HCT116 (cell line): ENCODE data around the gene LBHD1.

Source experiments
- ATF3 ChIP-seq: IDR thresholded peaks from 2 replicates; pipeline ENCODE4 v1.6.1; 2012
- CTCF ChIP-seq, 3 experiments: fragments of 200-600 bp in 1 of 3; sonication (generic) in 1 of 3; IDR thresholded peaks in 2 of 3; conservative IDR thresholded peaks in 1 of 3; 2 replicates each; pipeline ENCODE4 v1.5.1; 2012 to 2017; ENCODE audit warnings: low read depth in 2 of 3, low read length in 2 of 3, antibody characterized with exemption in 1 of 3, borderline replicate concordance in 1 of 3, control low read depth in 1 of 3, mild to moderate bottlenecking in 1 of 3, mixed read lengths in 1 of 3, mixed run types in 1 of 3, moderate library complexity in 1 of 3; ENCODE audit not compliant: insufficient read depth in 1 of 3
- EZH2 ChIP-seq: fragments of 200-600 bp; sonication (generic); IDR thresholded peaks from 2 replicates; pipeline ENCODE4 v1.6.1; 2017; ENCODE audit warnings: antibody characterized with exemption, mixed run types
- EZH2phosphoT487 ChIP-seq: fragments of 200-600 bp; IDR thresholded peaks from 2 replicates; pipeline ENCODE4 v1.6.1; 2018; ENCODE audit warnings: antibody characterized with exemption, borderline replicate concordance
- JUND ChIP-seq: IDR thresholded peaks from 2 replicates; pipeline ENCODE4 v1.6.1; 2012
- MAX ChIP-seq: IDR thresholded peaks from 2 replicates; pipeline ENCODE4 v1.6.1; 2012
- POLR2A ChIP-seq: IDR thresholded peaks from 2 replicates; pipeline ENCODE4 v1.7.0; 2011; ENCODE audit warnings: borderline replicate concordance; ENCODE audit not compliant: insufficient read depth, insufficient read length; ENCODE audit errors: extremely low read depth
- POLR2AphosphoS5 ChIP-seq: IDR thresholded peaks from 2 replicates; pipeline ENCODE4 v1.6.1; 2011; ENCODE audit warnings: mild to moderate bottlenecking, low read depth, low read length, moderate library complexity
- RAD21 ChIP-seq: IDR thresholded peaks from 2 replicates; pipeline ENCODE4 v1.6.1; 2012; ENCODE audit warnings: low read depth, mild to moderate bottlenecking
- REST ChIP-seq: IDR thresholded peaks from 2 replicates; pipeline ENCODE4 v1.6.1; 2012; ENCODE audit warnings: low read depth
- SIN3A ChIP-seq: IDR thresholded peaks from 2 replicates; pipeline ENCODE4 v1.6.1; 2012; ENCODE audit warnings: low read depth
- SP1 ChIP-seq: IDR thresholded peaks from 2 replicates; pipeline ENCODE4 v1.6.1; 2012; ENCODE audit warnings: low read depth
- YY1 ChIP-seq: IDR thresholded peaks from 2 replicates; pipeline ENCODE4 v1.6.1; 2011; ENCODE audit warnings: low read length, low read depth, moderate library complexity, mild to moderate bottlenecking; ENCODE audit not compliant: insufficient replicate concordance; ENCODE audit errors: extremely low read depth
- ZNF274 ChIP-seq: fragments of 200-500 bp; sonication (Bioruptor generic); IDR thresholded peaks from 2 replicates; pipeline ENCODE4 v1.6.1; 2014; ENCODE audit warnings: mild to moderate bottlenecking, low read depth, low read length, inconsistent platforms

- TF ChIP-seq EZH2 (no peak), POLR2AphosphoS5 (no peak), CTCF (IDR thresholded peaks at IDR 0.05 in 2 of 3, conservative IDR thresholded peaks at IDR 0.05 in 1 of 3; ENCODE audit: borderline replicate concordance in 1 of 3, insufficient read depth in 1 of 3, low read depth in 2 of 3, low read length in 2 of 3) (no peak), POLR2A (no peak), JUND (no peak), SIN3A (no peak), ZNF274 (no peak), MAX (no peak), ATF3 (no peak), YY1 (no peak), REST (no peak), EZH2phosphoT487 (no peak), SP1 (no peak), RAD21 (no peak)
These were observed 30.2 kb upstream of the LBHD1 start for GRCh38 chr11:62702246-62702645.
